RWPE2 (cell line): ENCODE measurements around the gene ASPDH.

Experiments used
- ATAC-seq: fragments of 200-7000 bp; cut with Tn5 transposase; 3 replicates; pipeline ENCODE4 v1.9.1; 2021; ENCODE audit warnings: low read depth
- DNase-seq: peaks from one replicate; pipeline ENCODE4 v3.0.0-alpha.2; 2020; ENCODE audit warnings: low spot score
- H3K27ac ChIP-seq: fragments of 450-650 bp; 2 replicates; pipeline ENCODE4 v1.5.1; 2017; ENCODE audit warnings: mild to moderate bottlenecking; ENCODE audit not compliant: poor library complexity, severe bottlenecking
- H3K27me3 ChIP-seq: fragments of 250-450 bp; sonication (Bioruptor Pico); 2 replicates; pipeline ENCODE4 v1.5.1; 2021; ENCODE audit warnings: mild to moderate bottlenecking, moderate library complexity; ENCODE audit not compliant: insufficient read depth, poor library complexity, severe bottlenecking
- H3K36me3 ChIP-seq: fragments of 250-450 bp; sonication (Bioruptor Pico); 2 replicates; pipeline ENCODE4 v1.5.1; 2020; ENCODE audit warnings: low read depth, mild to moderate bottlenecking, moderate library complexity
- H3K4me1 ChIP-seq: fragments of 250-450 bp; sonication (Bioruptor Pico); 2 replicates; pipeline ENCODE4 v1.5.1; 2021; ENCODE audit warnings: mild to moderate bottlenecking, moderate library complexity; ENCODE audit not compliant: insufficient read depth, poor library complexity, severe bottlenecking
- H3K4me3 ChIP-seq: fragments of 250-450 bp; sonication (Bioruptor Pico); 2 replicates; pipeline ENCODE4 v1.5.1; 2021; ENCODE audit warnings: mild to moderate bottlenecking, moderate library complexity; ENCODE audit not compliant: severe bottlenecking
- H3K9me3 ChIP-seq: fragments of 250-450 bp; sonication (Bioruptor Pico); 2 replicates; pipeline ENCODE4 v1.5.1; 2021; ENCODE audit warnings: mild to moderate bottlenecking, moderate library complexity; ENCODE audit not compliant: severe bottlenecking
- CTCF ChIP-seq: fragments of 450-650 bp; IDR thresholded peaks from one replicate; pipeline ENCODE4 v1.5.1; 2017; ENCODE audit warnings: mild to moderate bottlenecking, moderate library complexity; ENCODE audit not compliant: poor library complexity, severe bottlenecking

Gene ASPDH

GRCh38 chr19:50513746-50514345 is at the start of gene ASPDH:
ASPDH (minus strand) TSS chr19:50513913; CDS start chr19:50513823, 90 bp downstream.
- DNase-seq: no peak
- Histone ChIP-seq H3K27me3 (no peaks in the 10 kb centered on the region), H3K9me3 (no peaks in the 10 kb centered on the region), H3K4me3 (no peak within 1 kb of the TSS), H3K36me3 (no peaks in the 10 kb centered on the region), H3K27ac (no peak within 1 kb of the TSS), H3K4me1 (no peaks in the 10 kb centered on the region)
- ATAC-seq: no peak
- no peak for TF ChIP-seq CTCF

GRCh38 chr19:50562996-50563395 is 49.3 kb upstream of the ASPDH start:
- H3K27ac ChIP-seq: no peak overlapping the region
- no peaks in the 10 kb centered on the region for H3K9me3 ChIP-seq
- H3K4me1 ChIP-seq: no peaks in the 10 kb centered on the region
- DNase-seq (no peak), ATAC-seq (no peak)
- H3K4me3 ChIP-seq: no peak overlapping the region
- no peaks in the 10 kb centered on the region for H3K36me3 ChIP-seq
- peaks cover 72% of the 10 kb centered on the region for H3K27me3 ChIP-seq
- TF ChIP-seq CTCF: no peak

GRCh38 chr19:50562329-50562728 is 48.6 kb upstream of the ASPDH start:
- H3K9me3 ChIP-seq: no peaks in the 10 kb centered on the region
- H3K36me3 ChIP-seq: no peaks in the 10 kb centered on the region
- H3K27me3 ChIP-seq: peaks cover 79% of the 10 kb centered on the region
- no peaks in the 10 kb centered on the region for H3K4me1 ChIP-seq
- H3K4me3 ChIP-seq: no peak overlapping the region
- no peak overlapping the region for H3K27ac ChIP-seq
- TF ChIP-seq CTCF: no peak
- ATAC-seq (no peak), DNase-seq (no peak)

GRCh38 chr19:50559636-50560035 is 45.9 kb upstream of the ASPDH start:
- H3K27ac ChIP-seq: no peak overlapping the region
- no peak overlapping the region for H3K4me3 ChIP-seq
- H3K9me3 ChIP-seq: no peaks in the 10 kb centered on the region
- H3K27me3 ChIP-seq: peaks cover 79% of the 10 kb centered on the region
- no peak for DNase-seq
- TF ChIP-seq CTCF: no peak
- ATAC-seq: no peak
- H3K36me3 ChIP-seq: no peaks in the 10 kb centered on the region
- no peaks in the 10 kb centered on the region for H3K4me1 ChIP-seq

GRCh38 chr19:50558449-50558848 is 44.7 kb upstream of the ASPDH start:
- Histone ChIP-seq H3K4me1 (no peaks in the 10 kb centered on the region), H3K27ac (no peak overlapping the region), H3K36me3 (no peaks in the 10 kb centered on the region), H3K27me3 (peaks cover 68% of the 10 kb centered on the region), H3K9me3 (no peaks in the 10 kb centered on the region), H3K4me3 (no peak overlapping the region)
- no peak for DNase-seq
- no peak for TF ChIP-seq CTCF
- ATAC-seq: no peak
